Posterior vena cava (tissue), 2 donors: ENCODE measurements around the gene DHX57. TPM values are rescaled to one million over a fixed set of nuclear protein-coding genes. Genes with fewer than 3 reads are reported as not detected.

Experiments used
- DNase-seq: peaks from one replicate; pipeline ENCODE4 v3.0.0-alpha.2; 2020; ENCODE audit warnings: low spot score
- intact Hi-C, 2 donors: fragments of 100-400 bp; cut with DNase I; formaldehyde crosslinking; loops; one replicate each; pipeline versions ENCODE4 v1.14.1 to v1.14.2; 2022 to 2023
- long read RNA-seq, 2 donors: library from polyadenylated mRNA; unstranded; transcript quantifications; one replicate each; pipeline ENCODE4 v2.0.0, GENCODE V29; 2020 to 2021
- total RNA-seq, 2 donors: library from RNA; stranded (reverse); fragmentation: NEBNext Ultra II Directional; extraction: Animal tissue kit (Norgen Biotek cat#: 25700); gene quantifications; one replicate each; pipeline ENCODE4 v1.2.1, GENCODE V29; 2021
- donor health status: DM: yes; HTN: yes; CAD: no.
- donor health status: DM: yes; HTN: yes; CAD: no.

The DHX57 gene
- total RNA-seq: 10 to 100 TPM; 13.6 to 21.0 TPM
- long read RNA-seq, donor 1, full-length matches to known transcripts: 1 of 3 reads
- long read RNA-seq, donor 1, partial matches to known transcripts: 2 of 3 reads
- long read RNA-seq, donor 1, other reads (novel, unspliced or antisense): 0 of 3 reads
- long read RNA-seq, donor 2, partial matches to known transcripts: 4 of 4 reads
- long read RNA-seq, donor 2, other reads (novel, unspliced or antisense): 0 of 4 reads

- intact Hi-C loops: no loop called here
- DNase-seq: peak; percentile 96
These were observed at the start of gene DHX57, which contains the start of gene MORN2 for GRCh38 chr2:38875576-38876367. TSS of gene DHX57 (minus strand) at chr2:38875934. CDS start at chr2:38868405, 7,529 bp downstream. TSS of gene MORN2 (plus strand) at chr2:38875976.

GRCh38 chr2:38922902-38923301 is 47.2 kb upstream of the DHX57 start:
- no peak for DNase-seq
- intact Hi-C loops: no loop called here

- DNase-seq: no peak
- intact Hi-C loops: no loop called here
These were observed 46.7 kb upstream of the DHX57 start for GRCh38 chr2:38922389-38922788.

GRCh38 chr2:38912619-38913018 is 36.9 kb upstream of the DHX57 start:
- no peak for DNase-seq
- intact Hi-C loops: no loop called here

GRCh38 chr2:38911191-38911590 is 35.5 kb upstream of the DHX57 start:
- DNase-seq: no peak
- intact Hi-C loops: no loop called here

GRCh38 chr2:38909872-38910271 is 34.1 kb upstream of the DHX57 start:
- intact Hi-C loops: no loop called here
- DNase-seq: no peak

- intact Hi-C loops: no loop called here
- DNase-seq: no peak
These were observed 32.2 kb upstream of the DHX57 start for GRCh38 chr2:38907743-38908562.

- intact Hi-C loops: no loop called here
- DNase-seq: no peak
These were observed 31.5 kb upstream of the DHX57 start for GRCh38 chr2:38907242-38907641.

GRCh38 chr2:38905251-38905650 is 29.5 kb upstream of the DHX57 start:
- intact Hi-C loops: no loop called here
- no peak for DNase-seq

GRCh38 chr2:38900726-38901125 is 25.0 kb upstream of the DHX57 start:
- DNase-seq: no peak
- intact Hi-C loops: no loop called here

GRCh38 chr2:38898256-38898655 is 22.5 kb upstream of the DHX57 start:
- intact Hi-C loops: no loop called here
- DNase-seq: no peak

- intact Hi-C loops: no loop called here
- no peak for DNase-seq
These were observed 17.1 kb upstream of the DHX57 start for GRCh38 chr2:38892819-38893218.

GRCh38 chr2:38889575-38889974 is 13.8 kb upstream of the DHX57 start, which contains the start of gene ARHGEF33:
TSS of gene ARHGEF33 (plus strand) at chr2:38889875. CDS start at chr2:38919448, 29,573 bp downstream.
- intact Hi-C loops: no loop called here
- DNase-seq: no peak

- no peak for DNase-seq
- intact Hi-C loops: no loop called here
These were observed 13.3 kb upstream of the DHX57 start for GRCh38 chr2:38889045-38889444.

GRCh38 chr2:38887902-38888554 is 12.3 kb upstream of the DHX57 start:
- no peak for DNase-seq
- intact Hi-C loops: no loop called here

- no peak for DNase-seq
- intact Hi-C loops: no loop called here
These were observed 11.6 kb upstream of the DHX57 start for GRCh38 chr2:38887347-38887746.

- intact Hi-C loops: no loop called here
- DNase-seq: no peak
These were observed 10.3 kb upstream of the DHX57 start for GRCh38 chr2:38886063-38886462.

GRCh38 chr2:38876407-38876806 is 673 bp upstream of the DHX57 start:
- DNase-seq: no peak
- intact Hi-C loops: no loop called here

- intact Hi-C loops: no loop called here
- no peak for DNase-seq
These were observed 533 bp downstream of the DHX57 start for GRCh38 chr2:38875227-38875575.

- DNase-seq: no peak
- intact Hi-C loops: no loop called here
These were observed 2.0 kb downstream of the DHX57 start for GRCh38 chr2:38873763-38874162.
